Fibroblast of villous mesenchyme (primary cell): Measurements from ENCODE around the gene ZNF462. TPM values are rescaled to one million over a fixed set of nuclear protein-coding genes. Genes with fewer than 3 reads are reported as not detected.

Experiments used
- DNase-seq: peaks from one replicate; pipeline ENCODE4 v3.0.0-alpha.2; 2010; ENCODE audit warnings: low read depth
- H3K4me3 ChIP-seq: 2 replicates; pipeline ENCODE4 v1.5.1; 2011; ENCODE audit warnings: low read depth, mild to moderate bottlenecking, low read length
- CTCF ChIP-seq: IDR thresholded peaks from 2 replicates; pipeline ENCODE4 v1.5.1; 2012; ENCODE audit warnings: low read depth, mild to moderate bottlenecking, low read length; ENCODE audit not compliant: insufficient read depth
- total RNA-seq: library from RNA; depleted of rRNA; stranded (reverse); fragments of >200 nt; gene quantifications from 2 replicates; pipeline ENCODE4 v1.2.3, GENCODE V29; 2012

The ZNF462 gene
- total RNA-seq, 1 donor = 32.4 TPM

- TF ChIP-seq CTCF = no peak
- DNase-seq = peak; percentile 46
- peak overlapping the region; percentile 85 for H3K4me3 ChIP-seq
Measured at GRCh38 chr9:106862110-106862820, 701 bp upstream of the ZNF462 start.

- H3K4me3 ChIP-seq = peak overlapping the region; percentile 85
- TF ChIP-seq CTCF = no peak
- DNase-seq = peak; percentile 55
Measured at GRCh38 chr9:106864373-106865143, 1.6 kb downstream of the ZNF462 start.

GRCh38 chr9:106866243-106866642, 3.3 kb downstream of the ZNF462 start:
- no peak for DNase-seq
- no peak for TF ChIP-seq CTCF
- H3K4me3 ChIP-seq = no peak overlapping the region

- no peak for DNase-seq
- H3K4me3 ChIP-seq = no peak overlapping the region
- no peak for TF ChIP-seq CTCF
Measured at GRCh38 chr9:106867286-106867685, 4.3 kb downstream of the ZNF462 start.

- TF ChIP-seq CTCF = no peak
- no peak overlapping the region for H3K4me3 ChIP-seq
- no peak for DNase-seq
Measured at GRCh38 chr9:106868087-106868486, 5.1 kb downstream of the ZNF462 start.

GRCh38 chr9:106868565-106868964, 5.6 kb downstream of the ZNF462 start:
- DNase-seq = no peak

More at GRCh38 chr9:106868565-106868964, 5.6 kb downstream of the ZNF462 start:
- H3K4me3 ChIP-seq = no peak overlapping the region
- no peak for TF ChIP-seq CTCF
